A204.1 (cell line): ENCODE results near the gene CLSTN2.

Experiments used
- FAIRE-seq: peaks from 2 replicates; lab custom pipeline; 2012; peaks lifted over from hg19 to GRCh38; lab: Jason Lieb, UNC

The CLSTN2 gene

DNA sequence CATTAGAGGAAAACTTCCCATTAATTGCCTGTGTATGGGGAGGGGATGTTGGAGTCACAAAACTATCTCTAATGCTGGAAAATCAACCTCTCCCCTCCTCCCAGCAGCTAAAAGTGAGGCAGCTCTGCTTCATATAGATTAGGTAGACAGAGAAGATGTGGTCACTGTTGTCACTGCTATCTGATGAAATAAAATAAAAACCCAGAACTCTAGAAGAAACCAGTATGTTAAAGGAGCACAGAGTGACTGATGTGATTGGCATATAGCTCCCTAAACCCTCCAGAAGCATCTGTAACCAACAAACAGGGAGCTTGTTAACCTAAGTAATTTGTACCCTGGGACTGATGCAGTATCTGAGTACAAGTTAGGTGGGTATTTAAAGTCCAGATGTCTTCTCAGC lies 531.0 kb downstream of the CLSTN2 start:
- no peak for FAIRE-seq

DNA sequence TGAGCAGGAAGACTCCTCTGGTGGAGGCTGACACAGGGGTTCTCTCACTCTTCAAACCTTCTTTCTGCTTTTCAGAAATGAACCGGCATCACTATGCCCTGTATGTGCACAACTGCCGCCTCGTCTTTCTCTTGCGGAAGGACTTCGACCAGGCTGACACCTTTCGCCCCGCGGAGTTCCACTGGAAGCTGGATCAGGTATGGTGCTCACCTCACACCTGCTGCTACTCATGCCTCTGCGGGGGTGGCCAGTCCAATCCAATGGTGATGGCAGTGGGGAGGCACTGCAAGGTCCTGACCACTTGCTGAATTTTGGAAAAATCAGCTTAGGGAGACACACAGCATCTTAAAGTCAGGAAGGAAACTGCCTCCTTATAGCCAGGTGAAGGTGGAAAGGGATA lies 531.5 kb downstream of the CLSTN2 start:
- no peak for FAIRE-seq

DNA sequence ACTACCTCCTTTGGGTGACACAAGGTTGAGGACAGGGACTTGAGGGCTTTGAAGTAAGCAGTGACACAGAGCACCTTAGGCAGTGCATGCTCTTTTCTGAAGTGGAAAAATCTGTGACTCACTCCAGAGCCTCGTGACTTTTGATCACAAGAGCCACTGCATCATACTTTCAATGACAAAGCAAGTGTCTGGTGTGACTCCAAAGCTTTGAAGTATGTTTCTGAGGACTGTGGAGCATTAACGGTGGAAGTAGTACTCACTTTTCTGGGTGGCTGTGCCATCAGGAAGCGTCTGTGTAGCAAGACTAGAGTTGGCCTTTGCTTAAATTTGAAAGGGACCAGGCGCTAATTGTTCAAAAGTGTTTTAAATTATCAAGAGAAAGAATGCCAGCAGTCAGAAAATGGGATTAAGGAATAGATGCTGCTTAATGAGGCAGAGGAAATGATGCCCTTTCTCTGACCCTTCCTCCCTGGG lies 532.2 kb downstream of the CLSTN2 start:
- no peak for FAIRE-seq

DNA sequence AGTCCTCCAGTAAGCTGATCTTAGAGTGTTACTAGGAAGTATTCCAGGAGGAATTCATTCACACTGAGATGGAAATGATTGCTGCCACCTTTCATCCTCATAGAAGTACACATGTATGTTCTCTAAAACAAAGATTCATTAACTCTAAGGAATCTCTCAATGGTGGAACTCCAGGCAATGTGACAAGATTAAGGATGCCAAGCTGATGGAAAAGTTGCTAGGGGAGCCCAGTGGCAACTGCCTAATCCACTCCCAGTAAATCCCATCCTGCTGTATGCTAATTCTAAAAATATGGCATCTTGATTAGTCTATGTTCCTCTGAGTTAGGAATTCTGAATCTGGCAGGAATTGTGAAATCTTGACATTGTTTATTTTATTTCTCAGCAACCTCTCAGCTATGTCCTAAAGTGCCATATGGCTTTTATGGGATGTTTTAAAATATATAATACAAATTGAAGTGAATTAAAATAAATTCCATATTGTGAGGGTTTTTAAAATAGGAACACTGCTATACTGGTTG lies 532.9 kb downstream of the CLSTN2 start:
- no peak for FAIRE-seq

DNA sequence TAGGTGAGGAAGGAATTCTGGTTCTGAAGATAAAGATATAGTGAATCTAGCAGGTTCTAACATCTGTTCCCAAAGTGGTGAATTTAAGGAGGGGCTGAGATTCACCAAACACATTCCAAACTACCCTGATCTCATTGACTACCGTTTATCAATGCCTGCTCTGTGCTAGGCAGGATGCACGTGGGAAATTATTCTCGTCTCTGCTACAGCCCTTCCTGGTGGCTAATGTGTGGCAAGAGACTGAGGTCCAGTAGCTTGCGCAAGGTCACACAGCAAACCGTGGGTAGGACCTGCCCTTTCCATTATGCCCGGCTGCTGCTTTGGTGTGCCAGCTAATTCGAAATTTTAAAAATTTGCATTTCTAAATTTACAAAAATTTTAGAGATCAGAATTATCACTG lies 533.4 kb downstream of the CLSTN2 start:
- FAIRE-seq: no peak

DNA sequence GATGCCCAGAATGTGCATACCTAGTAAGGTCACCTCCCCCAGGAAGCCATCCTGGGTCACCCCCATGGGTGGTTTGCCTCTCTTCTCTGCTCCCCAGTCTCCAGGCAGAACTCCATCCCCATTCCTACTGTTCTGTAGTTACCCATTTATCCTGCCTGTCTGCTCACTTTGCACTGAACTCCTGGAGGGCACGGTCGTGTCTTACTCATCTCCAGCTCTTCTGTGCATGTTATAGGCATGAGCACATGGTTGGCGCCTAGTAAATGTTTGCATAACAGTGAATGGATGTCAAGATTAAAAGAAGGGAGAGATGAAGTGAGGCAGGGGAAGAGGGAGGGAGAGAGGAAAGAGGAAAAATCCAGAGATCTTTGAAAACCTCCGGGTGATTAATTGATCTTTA lies 534.5 kb downstream of the CLSTN2 start:
- no peak for FAIRE-seq

DNA sequence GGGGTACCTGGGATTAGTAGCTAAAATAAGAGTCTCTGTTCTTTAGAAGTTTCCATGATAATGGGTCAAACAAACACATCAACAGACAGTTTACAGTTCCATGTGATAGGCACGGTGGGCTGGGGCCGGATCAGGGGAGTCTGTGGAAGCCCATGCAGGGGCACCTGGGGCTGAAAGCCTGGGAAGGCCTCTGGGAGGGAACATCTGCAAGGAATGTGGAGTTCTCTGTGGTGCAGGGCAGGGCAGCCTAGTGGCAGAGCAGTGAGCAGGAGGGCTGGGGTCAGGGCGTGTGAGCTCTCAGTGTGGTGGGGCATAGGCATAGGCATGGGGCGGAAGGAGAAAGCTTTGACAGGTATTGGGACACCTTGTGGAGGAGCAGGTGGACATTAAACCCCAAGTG lies 535.2 kb downstream of the CLSTN2 start:
- FAIRE-seq: no peak

DNA sequence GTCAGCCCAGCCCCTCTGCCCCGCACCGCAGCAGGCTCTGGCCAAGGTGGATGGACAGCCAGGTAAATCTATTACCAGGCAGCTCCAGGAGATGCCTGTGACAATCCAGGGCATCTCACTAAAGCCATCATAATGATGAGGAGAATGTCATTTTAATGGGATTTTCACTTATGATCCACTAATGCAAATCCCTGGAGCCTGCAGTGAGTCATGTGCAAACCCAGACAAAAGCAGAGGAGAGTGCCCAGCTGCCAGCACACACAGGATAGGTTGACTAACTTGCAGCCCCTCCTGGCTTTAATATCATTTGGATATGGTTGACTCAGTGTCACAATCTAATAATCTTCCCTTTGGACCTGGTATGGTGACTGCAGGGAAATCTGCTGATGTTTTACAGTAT lies 536.0 kb downstream of the CLSTN2 start:
- no peak for FAIRE-seq

DNA sequence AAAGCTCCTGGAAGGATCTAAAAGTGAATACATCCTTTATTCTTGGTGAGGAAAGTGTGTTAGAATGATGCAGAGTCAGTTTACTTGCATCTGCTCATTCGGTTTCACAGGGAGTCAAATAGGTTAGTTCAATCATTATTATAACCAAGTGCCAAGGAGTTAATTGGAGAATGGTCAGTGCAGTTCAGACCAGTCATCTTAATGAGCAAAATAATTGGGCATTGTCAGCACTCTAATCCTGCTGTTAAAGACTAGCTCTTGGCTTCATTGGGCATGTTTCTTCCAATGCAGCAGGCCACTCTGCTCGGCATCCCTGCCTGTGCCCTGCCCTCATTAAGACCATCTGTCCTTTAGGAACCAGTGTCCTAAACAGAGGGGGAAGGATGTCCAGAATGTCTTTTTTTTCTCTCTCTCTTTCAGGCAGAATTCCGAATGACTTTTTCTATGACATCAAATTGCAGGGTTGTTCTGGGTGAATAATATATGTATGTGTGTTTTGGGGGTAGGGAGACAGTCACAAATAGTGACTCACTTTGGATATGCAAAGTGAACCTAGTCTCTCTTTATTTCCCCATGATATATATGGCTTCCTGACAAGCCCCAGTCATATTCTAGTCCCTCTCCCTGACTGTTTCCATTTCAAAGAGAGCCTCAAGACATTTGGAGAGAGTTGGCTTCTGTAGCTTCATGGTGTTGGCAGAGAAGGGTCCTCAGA lies 537.5 kb downstream of the CLSTN2 start:
- no peak for FAIRE-seq

DNA sequence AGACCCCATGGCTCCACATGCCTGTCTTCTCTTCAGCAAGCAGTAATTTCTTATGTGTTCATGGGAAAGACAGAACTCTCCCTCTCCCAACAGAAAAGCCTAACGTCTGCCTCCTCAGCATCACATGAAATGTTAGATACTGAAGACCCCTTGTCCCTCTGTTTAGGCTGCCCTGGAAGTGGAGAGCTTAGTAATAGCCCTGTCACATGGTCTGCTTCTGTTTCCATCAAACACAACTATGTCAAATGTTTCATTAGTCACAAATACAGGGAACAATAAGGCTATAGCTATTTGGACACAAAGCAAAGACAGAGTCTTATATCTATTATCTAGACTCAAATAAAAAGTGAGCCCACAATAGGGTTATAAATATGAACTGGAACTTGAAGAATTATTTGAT lies 552.6 kb downstream of the CLSTN2 start:
- no peak for FAIRE-seq

DNA sequence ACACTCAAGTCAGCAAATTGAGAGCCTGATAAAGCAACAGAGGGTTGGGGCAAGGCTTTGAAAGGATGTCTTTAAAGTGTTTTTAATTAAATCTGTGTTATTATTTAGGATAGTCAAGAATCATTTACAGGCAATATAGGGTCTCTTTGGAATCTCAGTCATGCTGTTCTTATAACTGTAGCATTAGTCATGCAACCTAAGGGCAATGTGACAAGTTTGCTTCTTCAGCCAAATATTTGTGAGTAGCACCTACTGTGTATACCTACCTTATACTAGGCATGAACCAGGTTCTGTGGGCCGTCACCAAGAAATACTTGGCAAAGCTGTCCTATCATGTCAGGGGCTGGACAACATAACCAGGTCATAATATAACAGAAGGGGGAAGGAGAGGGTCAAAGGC lies 558.3 kb downstream of the CLSTN2 start:
- no peak for FAIRE-seq

DNA sequence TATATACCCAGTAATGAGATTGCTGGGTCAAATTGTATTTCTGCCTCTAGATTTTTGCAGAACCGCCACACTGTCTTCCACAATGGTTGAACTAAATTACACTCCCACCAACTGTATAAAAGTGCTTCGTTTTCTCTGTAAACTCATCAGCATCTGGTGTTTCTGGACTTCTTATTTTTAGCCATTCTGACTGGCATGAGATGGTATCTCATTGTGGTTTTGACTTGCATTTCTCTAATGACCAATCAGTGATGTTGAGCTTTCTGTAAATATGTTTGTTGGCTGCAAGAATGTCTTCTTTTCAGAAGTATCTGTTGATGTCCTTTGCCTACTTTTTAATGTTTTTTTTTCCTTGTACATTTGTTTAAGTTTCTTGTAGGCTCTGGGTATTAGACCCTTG lies 560.0 kb downstream of the CLSTN2 start:
- no peak for FAIRE-seq

DNA sequence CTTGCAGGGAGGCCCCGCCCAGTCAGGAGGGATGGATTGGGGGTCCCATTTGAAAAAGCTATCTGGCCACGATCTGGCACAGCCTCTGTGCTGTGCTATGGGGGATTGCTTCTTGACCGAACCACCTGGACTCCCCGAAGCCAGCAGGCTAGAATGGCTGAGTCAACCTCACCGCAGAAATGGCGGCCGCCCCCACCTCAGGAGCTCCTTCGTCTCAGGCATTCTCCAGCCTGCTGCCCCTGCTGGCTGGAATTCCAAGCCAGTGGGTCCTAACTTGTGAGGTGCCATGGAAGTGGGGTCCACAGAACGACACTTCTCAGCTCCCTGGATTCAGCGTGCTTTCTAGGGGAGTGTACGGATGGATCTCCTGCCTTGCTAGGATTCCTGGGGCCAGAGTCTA lies 562.3 kb downstream of the CLSTN2 start:
- FAIRE-seq: no peak

DNA sequence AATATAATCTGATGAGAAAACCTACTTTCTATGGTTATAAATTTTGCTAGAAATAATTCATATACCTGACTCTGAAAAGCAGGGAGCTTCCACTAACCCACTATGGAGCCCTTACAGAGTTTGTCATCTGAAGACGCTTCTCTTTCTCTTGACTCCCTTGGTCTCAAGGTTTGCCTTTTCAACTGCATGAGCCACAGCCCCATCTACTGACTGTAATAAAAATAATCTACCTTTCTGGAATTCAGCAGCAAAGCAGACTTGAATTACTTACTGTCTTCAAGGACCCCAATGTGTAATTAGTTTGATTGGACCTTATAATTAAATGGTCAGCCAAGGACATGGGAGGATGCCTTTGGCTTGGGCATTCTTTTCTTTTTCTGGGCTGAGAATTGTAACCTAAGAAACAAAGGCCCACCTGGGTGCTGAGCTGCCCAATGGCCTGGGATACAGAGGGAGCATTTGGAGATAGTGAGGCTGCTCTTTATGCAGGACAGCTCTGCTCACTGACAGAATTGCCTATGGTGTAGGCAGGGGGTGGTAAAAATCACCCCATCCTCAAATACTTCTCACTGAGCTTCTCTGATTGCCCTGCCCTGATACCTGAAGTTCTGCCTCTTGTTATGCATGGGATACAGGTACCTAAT lies 564.3 kb downstream of the CLSTN2 start:
- FAIRE-seq: no peak

DNA sequence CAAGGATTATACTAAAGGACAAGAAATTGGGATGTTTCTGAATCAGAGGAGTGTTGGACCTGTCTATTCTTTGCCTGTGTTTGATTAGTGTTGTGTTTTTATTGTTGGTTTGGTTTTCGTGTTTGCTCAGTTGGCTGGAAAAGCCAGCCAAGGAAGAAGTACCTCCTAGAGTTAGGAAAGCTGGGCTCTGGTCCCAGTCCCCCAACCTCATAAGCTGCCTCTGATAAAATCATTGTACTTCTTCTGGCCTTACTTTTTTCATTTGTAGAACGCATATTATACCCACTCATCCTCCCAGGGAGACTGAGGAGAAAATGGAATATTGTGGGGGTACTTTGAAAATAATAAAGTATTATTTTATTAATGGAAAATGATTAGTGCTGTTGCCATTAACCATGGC lies 565.5 kb downstream of the CLSTN2 start:
- no peak for FAIRE-seq

DNA sequence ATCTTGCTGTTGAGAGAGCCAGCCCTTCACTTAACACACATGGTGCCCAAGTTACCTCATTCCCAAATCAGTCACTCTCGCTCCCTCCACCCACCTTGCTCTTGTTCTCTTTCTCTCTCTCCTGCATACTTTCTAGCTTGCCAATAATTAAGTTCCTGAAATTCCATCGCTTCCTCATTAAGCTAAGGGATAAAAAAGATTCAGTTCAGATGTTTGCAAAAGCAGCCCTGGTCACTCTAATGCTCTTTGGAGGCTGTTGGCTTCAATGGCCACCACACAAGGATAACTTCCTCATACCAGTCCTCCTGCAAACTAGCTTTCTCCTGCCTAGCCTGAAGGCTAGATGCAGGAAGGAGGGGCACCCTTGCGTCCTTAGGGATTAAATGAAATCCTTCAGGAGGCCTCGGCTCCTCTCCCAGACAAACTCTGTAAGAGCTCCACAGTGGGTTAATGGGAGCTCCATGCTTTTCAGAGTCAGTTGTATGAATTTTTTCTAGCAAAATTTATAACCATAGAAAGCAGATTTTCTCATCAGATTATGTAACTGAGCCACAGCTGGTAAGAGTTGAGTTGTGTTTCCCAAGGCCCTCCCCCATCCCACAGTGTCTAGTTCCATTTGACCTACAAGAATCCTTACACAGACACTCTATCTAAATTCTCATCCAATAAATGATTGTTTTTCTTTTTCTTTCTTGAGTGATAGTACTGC lies 566.2 kb downstream of the CLSTN2 start:
- FAIRE-seq: no peak

DNA sequence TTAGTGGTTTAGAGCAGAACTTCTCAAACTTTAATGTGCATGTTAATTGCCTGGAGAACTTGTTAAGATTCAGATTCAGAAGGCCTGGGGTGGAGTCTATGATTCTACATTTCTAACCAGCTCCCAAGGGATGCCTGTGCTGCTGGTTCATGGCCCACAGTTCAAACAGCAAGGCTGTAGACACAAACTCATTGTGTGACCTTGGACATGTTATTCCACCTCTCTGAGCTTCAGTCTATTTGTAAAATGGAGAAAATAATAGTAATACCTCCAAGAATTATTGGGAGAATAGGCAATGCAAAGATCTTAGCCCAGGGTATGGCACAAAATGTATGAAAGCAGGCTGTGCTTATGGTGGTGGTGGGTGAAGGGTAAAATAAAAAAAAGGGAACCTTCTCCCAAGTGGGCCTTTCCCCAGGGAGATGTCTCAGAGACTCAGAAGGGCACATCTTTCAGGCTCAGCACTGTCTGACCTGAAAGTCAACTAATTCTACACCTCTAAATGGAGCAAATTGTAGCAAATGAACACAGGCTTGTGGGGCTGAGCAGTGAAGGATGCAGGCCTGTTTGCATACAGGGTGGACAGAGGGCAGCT lies 566.9 kb downstream of the CLSTN2 start:
- FAIRE-seq: no peak

DNA sequence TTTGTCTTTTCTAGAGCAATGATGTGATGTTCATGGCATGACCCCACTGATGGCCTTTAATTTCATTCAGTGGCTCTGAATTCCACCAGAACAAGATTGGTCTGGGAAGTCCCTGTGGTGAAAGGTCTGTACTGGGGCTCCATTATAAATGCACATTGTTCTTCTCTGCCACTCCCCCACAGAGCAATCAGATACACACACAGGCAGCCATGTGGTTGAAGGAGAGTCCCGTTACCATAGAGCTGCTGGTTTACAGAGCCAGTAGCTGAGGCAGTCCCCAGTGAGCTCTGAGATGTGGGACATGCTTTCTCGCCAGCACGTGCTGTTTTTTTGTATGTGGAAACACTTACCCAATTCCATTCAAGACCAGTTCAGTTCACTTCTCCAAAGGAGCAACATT lies 570.2 kb downstream of the CLSTN2 start:
- FAIRE-seq: no peak

DNA sequence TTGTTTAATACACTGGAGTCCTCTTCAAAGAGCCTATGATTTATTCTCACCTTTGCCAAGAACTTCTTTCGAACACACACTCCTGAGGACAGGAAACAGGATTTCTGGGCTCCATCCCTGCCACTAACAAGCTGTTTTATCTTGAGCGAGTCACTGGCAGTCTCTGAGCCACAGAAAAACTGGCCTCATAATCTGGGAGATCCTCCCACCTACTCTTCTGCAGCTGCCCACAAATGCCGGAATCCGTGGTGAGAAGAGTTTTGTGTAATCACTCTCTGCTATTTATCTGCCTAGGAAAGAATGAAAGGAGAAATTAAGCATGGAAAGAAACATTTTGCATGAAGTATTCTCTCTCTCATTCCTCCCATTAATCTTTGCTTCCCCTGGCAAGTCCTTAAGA lies 570.9 kb downstream of the CLSTN2 start:
- no peak for FAIRE-seq

DNA sequence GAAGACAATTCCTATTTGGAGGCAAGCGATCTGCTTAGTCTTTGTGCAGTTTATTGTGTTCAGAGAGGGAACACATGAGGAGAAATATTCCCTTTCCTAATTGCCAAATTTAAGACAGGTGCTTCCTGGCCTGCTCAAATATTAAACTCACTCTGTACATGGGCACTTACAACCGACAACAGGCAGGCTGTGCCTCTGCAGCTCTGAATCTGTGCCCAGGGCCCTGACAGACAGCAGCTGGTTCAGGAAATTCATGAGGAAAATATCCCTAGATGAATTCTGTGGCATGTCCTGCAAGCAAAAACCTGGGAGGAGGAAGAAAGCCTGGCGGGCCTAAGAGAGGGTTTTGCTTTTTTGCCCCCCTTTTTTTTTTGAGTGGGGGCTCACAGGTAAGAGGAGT lies 573.6 kb downstream of the CLSTN2 start:
- no peak for FAIRE-seq

DNA sequence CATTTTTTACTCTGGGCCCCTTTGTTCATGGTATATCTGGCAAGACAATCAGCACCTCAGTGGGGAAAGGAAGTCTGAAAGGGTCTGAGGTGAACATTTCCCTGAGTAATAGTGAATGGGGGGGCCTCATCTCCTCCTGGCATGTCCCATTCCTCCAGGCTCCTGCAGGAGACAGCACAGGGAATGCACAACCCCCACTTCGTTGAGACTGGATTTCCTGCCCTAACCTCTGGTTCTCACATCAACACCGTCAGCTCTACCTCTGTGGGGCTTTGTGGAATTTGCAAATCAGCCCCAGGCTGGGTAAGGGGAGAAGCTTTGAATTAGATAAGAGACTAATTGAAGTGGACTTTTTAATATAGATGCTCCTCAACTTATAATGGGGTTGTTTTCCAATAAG lies 574.5 kb downstream of the CLSTN2 start:
- FAIRE-seq: no peak

DNA sequence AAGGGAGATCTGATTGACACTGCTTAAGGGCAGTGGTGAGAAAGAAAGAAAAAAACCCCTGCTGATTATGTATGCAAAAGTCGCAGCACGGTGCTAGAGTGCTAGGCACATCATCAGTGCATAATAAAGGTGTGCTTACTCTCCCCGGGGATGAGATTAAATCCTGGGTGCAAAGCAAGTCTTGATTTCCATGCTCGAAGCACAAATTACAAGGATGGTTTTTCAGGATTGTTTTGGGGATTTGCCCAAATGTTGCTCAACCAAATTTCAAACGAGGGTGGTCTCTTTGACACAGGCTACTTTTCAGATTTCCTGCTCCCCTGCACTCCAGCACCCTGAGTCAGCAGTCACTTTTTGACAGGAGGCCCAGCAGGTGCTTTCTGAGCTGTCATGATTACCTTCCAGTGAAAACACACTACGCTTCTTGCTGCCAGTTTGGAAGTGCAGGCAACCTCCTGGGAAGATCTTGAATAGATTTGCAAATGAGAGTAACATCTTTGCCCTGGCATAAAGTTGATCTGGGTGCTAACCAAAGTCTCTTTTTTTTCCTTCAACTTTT lies 575.4 kb downstream of the CLSTN2 start:
- no peak for FAIRE-seq
